ENCODE data around the gene MFSD12.

DNA sequence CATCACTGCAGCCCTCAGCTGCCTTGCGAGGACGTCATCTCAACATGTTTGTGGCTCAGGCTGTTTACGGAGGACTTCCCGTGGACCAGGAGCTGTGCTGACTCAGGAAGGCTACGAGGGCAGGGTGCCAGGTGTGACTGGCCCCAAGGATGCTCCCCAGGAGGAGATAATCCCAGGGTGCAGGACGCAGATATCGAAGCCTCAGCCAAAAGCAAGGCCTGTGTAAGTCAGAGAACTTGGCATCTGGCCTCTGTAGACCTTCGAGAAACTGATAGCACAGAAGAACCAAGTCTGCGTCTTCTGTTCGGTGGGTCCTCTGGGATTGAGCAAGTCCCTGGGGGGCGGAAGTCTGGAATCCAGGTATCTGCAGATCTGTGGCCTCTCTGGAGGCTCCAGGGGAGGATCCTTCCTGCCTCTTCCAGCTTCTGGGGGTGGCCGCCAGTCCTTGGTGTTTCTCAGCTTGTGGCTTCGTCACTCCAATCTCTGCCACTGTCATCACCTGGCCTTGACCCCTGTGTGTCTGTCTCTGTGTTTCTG is 54.3 kb downstream of the MFSD12 start:
- TF ChIP-seq, protein P1, sequence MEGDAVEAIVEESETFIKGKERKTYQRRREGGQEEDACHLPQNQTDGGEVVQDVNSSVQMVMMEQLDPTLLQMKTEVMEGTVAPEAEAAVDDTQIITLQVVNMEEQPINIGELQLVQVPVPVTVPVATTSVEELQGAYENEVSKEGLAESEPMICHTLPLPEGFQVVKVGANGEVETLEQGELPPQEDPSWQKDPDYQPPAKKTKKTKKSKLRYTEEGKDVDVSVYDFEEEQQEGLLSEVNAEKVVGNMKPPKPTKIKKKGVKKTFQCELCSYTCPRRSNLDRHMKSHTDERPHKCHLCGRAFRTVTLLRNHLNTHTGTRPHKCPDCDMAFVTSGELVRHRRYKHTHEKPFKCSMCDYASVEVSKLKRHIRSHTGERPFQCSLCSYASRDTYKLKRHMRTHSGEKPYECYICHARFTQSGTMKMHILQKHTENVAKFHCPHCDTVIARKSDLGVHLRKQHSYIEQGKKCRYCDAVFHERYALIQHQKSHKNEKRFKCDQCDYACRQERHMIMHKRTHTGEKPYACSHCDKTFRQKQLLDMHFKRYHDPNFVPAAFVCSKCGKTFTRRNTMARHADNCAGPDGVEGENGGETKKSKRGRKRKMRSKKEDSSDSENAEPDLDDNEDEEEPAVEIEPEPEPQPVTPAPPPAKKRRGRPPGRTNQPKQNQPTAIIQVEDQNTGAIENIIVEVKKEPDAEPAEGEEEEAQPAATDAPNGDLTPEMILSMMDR (IDR thresholded peaks at IDR 0.05; ENCODE audit: insufficient read depth, low read depth, low read length): no peak
- no peak for TF ChIP-seq EZH2 (IDR thresholded peaks at IDR 0.05; ENCODE audit: insufficient read depth, low read length)

Measured in astrocyte (in vitro differentiated cells and primary cell).